Body of pancreas (tissue), 4 donors: ENCODE results near the gene PIWIL4. TPM values are rescaled to one million over a fixed set of nuclear protein-coding genes. Genes with fewer than 3 reads are reported as not detected.

Experiments
- ATAC-seq: fragments of 150-250 bp; one replicate; pipeline ENCODE4 v1.9.1; 2016
- DNase-seq, 4 donors: peaks; one replicate each; pipeline ENCODE4 v3.0.0-alpha.2; 2019
- H3K27ac ChIP-seq, 4 donors: fragments of 200-600 bp; sonication (generic); 1 replicate in 3 of 4; 2 replicates in 1 of 4; pipeline versions ENCODE4 v1.5.1 to v1.6.1; 2016 to 2019; ENCODE audit warnings: mild to moderate bottlenecking in 1 of 4, mixed read lengths in 1 of 4, moderate library complexity in 1 of 4
- H3K27me3 ChIP-seq, 2 donors: fragments of 200-600 bp; sonication (generic); one replicate each; pipeline ENCODE4 v1.6.0; 2016; ENCODE audit warnings: mild to moderate bottlenecking in 1 of 2
- H3K36me3 ChIP-seq, 2 donors: fragments of 200-600 bp; sonication (generic); replicated peaks in 1 of 2; 2 replicates each; pipeline ENCODE4 v1.5.1; 2016; ENCODE audit warnings: low read depth in 2 of 2; ENCODE audit not compliant: insufficient read depth in 1 of 2
- H3K4me1 ChIP-seq: fragments of 200-600 bp; sonication (generic); one replicate; pipeline ENCODE4 v1.6.0; 2016
- H3K4me3 ChIP-seq, 2 donors: fragments of 200-600 bp; sonication (generic); 1 replicate in 1 of 2; 2 replicates in 1 of 2; pipeline ENCODE4 v1.5.1; 2016 to 2019
- H3K9me3 ChIP-seq, 3 donors: fragments of 200-600 bp; sonication (generic); 1 replicate in 2 of 3; 2 replicates in 1 of 3; pipeline ENCODE4 v1.5.1; 2016
- CTCF ChIP-seq, 7 experiments: fragments of 450-650 bp in 4 of 7; fragments of 200-600 bp in 3 of 7; sonication (generic) in 3 of 7; IDR thresholded peaks; one replicate each; pipeline ENCODE4 v1.5.1; 2016 to 2019; ENCODE audit warnings: antibody characterized with exemption in 7 of 7
- POLR2A ChIP-seq, 3 donors: fragments of 450-650 bp; IDR thresholded peaks; one replicate each; pipeline ENCODE4 v1.6.1; 2016; ENCODE audit warnings: antibody characterized with exemption in 3 of 3, mild to moderate bottlenecking in 2 of 3
- WGBS, 2 donors: methylation state at CpG; one replicate each; pipeline ENCODE4 v1.1.5; 2017; 5-methylcytosine and 5-hydroxymethylcytosine counted together
- intact Hi-C: fragments of 100-400 bp; cut with DNase I; formaldehyde crosslinking; loops from one replicate; pipeline ENCODE4 v1.15.1; 2023
- total RNA-seq, 2 donors: library from RNA; depleted of rRNA; stranded (reverse); fragments of >200 nt; gene quantifications; one replicate each; pipeline ENCODE4 v1.1.0, GENCODE V29; 2016

PIWIL4 gene
- total RNA-seq, 2 donors from 2014 or later, result 6.5 to 13.2 TPM

- no peak for DNase-seq
- WGBS, 2 donors, result 56 to 58% methylated on average over 1 of the region's 1 CpG
- Histone ChIP-seq H3K4me1 (no peaks in the 10 kb centered on the region), H3K4me3 (no peak overlapping the region), H3K9me3 (no peaks in the 10 kb centered on the region), H3K27me3 (no peaks in the 10 kb centered on the region), H3K27ac (no peak overlapping the region), H3K36me3 (no peaks in the 10 kb centered on the region)
- intact Hi-C loops, result loop anchor here (10.0 kb wide), 1 partner anchor 265 kb away; no protein-coding TSS in a partner anchor
- ATAC-seq, result no peak
- no peak for TF ChIP-seq POLR2A (IDR thresholded peaks at IDR 0.05)
- no peak for TF ChIP-seq CTCF (IDR thresholded peaks at IDR 0.05)
Observed at GRCh38 chr11:94629741-94630140, 62.6 kb downstream of the PIWIL4 start.

- H3K4me3 ChIP-seq, result no peak overlapping the region
- H3K27ac ChIP-seq, result no peak overlapping the region
- H3K9me3 ChIP-seq, result no peaks in the 10 kb centered on the region
- WGBS, 2 donors, result 60 to 83% methylated on average over 3 of the region's 3 CpGs
- DNase-seq, result no peak
- no peak for ATAC-seq
- H3K36me3 ChIP-seq, result no peaks in the 10 kb centered on the region
- H3K4me1 ChIP-seq, result no peaks in the 10 kb centered on the region
- intact Hi-C loops, result no loop called here
- no peaks in the 10 kb centered on the region for H3K27me3 ChIP-seq
- TF ChIP-seq POLR2A (IDR thresholded peaks at IDR 0.05) (no peak), CTCF (IDR thresholded peaks at IDR 0.05) (no peak)
Observed at GRCh38 chr11:94630221-94630620, 63.1 kb downstream of the PIWIL4 start.

GRCh38 chr11:94632356-94632755 lies 65.2 kb downstream of the PIWIL4 start:
- Histone ChIP-seq H3K4me3 (no peak overlapping the region), H3K27me3 (no peaks in the 10 kb centered on the region), H3K4me1 (no peaks in the 10 kb centered on the region), H3K36me3 (no peaks in the 10 kb centered on the region), H3K27ac (no peak overlapping the region), H3K9me3 (no peaks in the 10 kb centered on the region)
- DNase-seq (no peak), ATAC-seq (no peak)
- intact Hi-C loops, result no loop called here
- 85 to 87% methylated on average over 2 of the region's 2 CpGs for whole genome bisulfite sequencing, 2 donors
- TF ChIP-seq CTCF (IDR thresholded peaks at IDR 0.05) (no peak), POLR2A (IDR thresholded peaks at IDR 0.05) (no peak)

- intact Hi-C loops, result no loop called here
- Histone ChIP-seq H3K4me1 (no peaks in the 10 kb centered on the region), H3K9me3 (no peaks in the 10 kb centered on the region), H3K36me3 (no peaks in the 10 kb centered on the region), H3K27me3 (no peaks in the 10 kb centered on the region), H3K4me3 (no peak overlapping the region), H3K27ac (no peak overlapping the region)
- TF ChIP-seq POLR2A (IDR thresholded peaks at IDR 0.05) (no peak), CTCF (IDR thresholded peaks at IDR 0.05) (no peak)
- WGBS, 2 donors, result 70 to 75% methylated on average over 2 of the region's 2 CpGs
- DNase-seq, result no peak
- ATAC-seq, result no peak
Observed at GRCh38 chr11:94635072-94635471, 67.9 kb downstream of the PIWIL4 start.

- WGBS, 2 donors, result 78 to 80% methylated on average over 2 of the region's 2 CpGs
- Histone ChIP-seq H3K27me3 (no peaks in the 10 kb centered on the region), H3K36me3 (no peaks in the 10 kb centered on the region), H3K27ac (no peak overlapping the region), H3K4me1 (no peaks in the 10 kb centered on the region), H3K9me3 (no peaks in the 10 kb centered on the region), H3K4me3 (no peak overlapping the region)
- no peak for TF ChIP-seq POLR2A (IDR thresholded peaks at IDR 0.05)
- no peak for TF ChIP-seq CTCF (IDR thresholded peaks at IDR 0.05)
- ATAC-seq (no peak), DNase-seq (no peak)
- intact Hi-C loops, result no loop called here
Observed at GRCh38 chr11:94636388-94636949, 69.3 kb downstream of the PIWIL4 start.
